LNCAP (cell line): Measurements from ENCODE around the gene ZNF664.

ENCODE experiments used
- TF ChIP-seq, protein P1 (sequence below): fragments of 450-650 bp; IDR thresholded peaks from 2 replicates; pipeline ENCODE4 v1.5.1; 2017; ENCODE audit warnings: mild to moderate bottlenecking

Gene ZNF664

DNA sequence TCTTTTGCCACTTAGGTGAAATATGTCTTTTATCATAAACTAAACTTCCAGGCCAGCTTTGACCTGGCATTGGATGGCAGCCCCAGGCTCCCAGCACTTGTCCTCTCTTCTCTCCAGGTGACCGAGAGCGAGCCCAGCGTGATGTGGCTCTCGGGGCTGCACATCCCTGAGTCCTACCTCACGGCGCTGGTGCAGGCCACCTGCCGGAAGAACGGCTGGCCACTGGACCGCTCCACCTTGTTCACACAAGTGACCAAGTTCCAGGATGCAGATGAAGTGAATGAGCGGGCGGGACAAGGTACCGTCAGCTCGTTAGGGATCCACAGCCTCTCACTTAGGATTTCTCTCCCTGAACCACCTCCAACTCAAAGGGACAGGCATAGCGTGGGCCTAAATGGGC is 39.8 kb upstream of the ZNF664 start:
- TF ChIP-seq, protein P1, sequence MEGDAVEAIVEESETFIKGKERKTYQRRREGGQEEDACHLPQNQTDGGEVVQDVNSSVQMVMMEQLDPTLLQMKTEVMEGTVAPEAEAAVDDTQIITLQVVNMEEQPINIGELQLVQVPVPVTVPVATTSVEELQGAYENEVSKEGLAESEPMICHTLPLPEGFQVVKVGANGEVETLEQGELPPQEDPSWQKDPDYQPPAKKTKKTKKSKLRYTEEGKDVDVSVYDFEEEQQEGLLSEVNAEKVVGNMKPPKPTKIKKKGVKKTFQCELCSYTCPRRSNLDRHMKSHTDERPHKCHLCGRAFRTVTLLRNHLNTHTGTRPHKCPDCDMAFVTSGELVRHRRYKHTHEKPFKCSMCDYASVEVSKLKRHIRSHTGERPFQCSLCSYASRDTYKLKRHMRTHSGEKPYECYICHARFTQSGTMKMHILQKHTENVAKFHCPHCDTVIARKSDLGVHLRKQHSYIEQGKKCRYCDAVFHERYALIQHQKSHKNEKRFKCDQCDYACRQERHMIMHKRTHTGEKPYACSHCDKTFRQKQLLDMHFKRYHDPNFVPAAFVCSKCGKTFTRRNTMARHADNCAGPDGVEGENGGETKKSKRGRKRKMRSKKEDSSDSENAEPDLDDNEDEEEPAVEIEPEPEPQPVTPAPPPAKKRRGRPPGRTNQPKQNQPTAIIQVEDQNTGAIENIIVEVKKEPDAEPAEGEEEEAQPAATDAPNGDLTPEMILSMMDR, result no peak

DNA sequence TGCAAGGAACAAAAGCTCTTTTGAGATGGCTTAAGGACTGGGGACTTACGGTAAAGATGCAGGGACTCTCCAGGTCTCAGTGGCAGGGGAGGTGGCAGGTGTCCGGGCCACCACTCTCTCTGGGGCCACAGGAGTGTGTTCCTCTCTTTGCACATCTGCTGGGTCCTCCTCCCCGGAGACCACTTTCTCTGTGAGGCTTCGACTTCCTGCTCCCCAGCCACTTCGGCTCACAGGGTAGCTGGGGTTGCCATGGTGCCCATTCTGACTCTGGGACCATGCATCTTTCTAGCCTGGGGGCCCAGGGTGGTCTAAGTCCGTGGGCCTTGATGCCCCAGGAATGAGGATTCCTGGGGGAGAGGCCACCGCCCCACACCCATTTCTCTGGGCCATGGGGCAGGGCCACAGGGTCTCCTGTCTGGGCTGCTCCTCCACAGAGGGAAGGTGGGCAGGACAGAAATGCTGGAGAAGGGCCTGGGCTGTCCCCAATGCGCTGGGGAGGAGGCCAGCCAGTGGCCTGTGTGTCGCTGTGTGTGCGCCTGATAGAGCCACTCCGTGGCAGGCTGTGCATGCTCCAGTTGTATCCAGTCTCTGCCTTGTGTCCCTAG is 38.9 kb upstream of the ZNF664 start:
- TF ChIP-seq, protein P1, result no peak

DNA sequence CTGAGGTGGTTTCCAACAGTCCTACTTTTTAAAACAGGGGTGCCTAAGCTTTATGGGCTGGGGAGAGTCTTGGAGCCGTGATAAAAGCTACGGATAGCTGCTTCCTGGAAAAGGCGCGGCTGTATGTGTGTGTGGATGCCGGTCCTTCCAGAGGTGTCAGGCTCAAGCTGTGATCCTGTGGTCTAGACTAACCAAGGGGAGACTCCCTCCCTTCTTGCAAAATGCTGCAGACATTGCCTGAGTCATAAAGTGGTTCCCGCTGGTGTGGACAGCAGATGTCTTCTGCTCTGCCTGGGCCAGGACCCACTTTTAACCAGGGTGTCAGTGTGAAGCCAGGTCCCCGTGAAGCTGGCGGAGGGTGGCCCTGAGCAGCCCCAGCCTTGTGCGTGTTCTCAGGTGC is 38.2 kb upstream of the ZNF664 start:
- TF ChIP-seq, protein P1, result no peak

DNA sequence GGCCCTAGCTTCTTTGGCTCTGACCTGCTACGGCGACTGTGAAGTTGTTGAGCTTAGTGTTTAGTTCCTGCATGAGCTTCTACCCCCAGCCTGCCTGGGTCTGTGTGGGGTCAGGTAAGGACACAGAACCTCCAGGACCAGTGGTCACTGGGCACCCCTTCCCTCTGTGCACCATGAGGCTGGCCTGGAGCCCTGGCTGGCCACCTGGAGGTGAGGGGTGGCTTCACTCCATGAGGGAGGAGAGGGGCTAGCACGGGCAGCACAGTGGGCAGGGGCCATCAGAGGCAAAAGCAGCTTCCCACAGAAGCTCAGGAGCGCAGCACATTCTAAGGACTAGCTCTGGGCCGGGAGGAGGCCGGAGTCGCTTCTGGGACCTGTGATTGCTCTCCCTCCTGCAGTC is 37.1 kb upstream of the ZNF664 start:
- TF ChIP-seq, protein P1, result no peak

DNA sequence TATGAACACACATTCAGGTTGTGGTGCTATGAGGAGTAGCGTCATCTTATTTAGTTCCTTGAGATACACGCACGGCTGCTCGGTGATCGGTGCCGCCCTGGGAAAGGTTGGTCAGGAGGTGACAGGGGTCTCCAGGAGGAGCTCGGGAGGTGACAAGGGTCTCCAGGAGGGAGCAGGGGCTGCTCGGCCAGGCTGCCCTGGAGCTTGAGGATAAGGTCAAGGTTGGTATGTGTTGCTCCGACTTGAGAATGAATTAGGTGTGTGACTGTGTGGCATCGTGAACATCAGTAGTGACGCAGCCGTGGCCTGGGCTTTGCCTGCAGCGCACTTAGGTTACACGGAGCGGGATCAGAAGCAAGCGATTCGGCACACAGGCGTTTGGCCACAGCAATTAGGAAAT is 36.5 kb upstream of the ZNF664 start:
- TF ChIP-seq, protein P1, result no peak

DNA sequence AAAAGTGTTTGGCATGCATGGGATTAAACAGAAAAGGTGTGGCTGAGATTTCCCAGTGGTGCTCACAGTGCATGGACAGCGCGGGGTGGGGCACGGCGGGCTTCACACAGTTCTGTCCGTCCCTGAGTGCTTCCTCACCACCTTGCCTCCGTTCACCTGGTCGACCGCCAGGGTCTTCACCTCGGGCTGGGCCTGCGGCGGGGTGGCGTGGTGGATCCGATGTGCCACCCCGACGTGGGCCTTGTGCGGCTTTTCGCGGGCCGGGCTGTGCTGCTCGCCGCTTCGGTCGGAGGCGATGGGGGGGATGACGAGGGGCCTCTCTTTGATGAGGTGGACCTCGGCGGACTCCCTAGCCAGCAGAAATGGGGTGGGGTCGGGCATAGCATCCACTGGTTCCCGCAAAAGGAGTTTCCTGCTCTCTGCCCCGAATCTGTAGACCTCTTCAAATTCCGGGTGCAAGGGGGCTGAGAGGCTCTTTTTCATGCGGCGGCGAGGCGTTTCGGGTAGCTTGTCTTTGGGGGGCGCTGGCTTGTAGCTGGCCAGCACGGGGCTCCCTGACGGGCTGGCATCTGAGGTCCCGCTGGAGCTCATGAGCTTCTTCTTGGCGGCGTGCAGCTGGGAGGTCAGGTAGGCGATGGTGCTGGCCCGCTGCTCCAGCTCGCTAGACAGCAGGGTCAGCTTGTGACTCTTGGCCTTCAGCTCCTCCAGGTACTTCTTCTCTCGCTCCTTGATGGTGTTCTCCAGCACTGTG is 35.9 kb upstream of the ZNF664 start:
- TF ChIP-seq, protein P1, result no peak

DNA sequence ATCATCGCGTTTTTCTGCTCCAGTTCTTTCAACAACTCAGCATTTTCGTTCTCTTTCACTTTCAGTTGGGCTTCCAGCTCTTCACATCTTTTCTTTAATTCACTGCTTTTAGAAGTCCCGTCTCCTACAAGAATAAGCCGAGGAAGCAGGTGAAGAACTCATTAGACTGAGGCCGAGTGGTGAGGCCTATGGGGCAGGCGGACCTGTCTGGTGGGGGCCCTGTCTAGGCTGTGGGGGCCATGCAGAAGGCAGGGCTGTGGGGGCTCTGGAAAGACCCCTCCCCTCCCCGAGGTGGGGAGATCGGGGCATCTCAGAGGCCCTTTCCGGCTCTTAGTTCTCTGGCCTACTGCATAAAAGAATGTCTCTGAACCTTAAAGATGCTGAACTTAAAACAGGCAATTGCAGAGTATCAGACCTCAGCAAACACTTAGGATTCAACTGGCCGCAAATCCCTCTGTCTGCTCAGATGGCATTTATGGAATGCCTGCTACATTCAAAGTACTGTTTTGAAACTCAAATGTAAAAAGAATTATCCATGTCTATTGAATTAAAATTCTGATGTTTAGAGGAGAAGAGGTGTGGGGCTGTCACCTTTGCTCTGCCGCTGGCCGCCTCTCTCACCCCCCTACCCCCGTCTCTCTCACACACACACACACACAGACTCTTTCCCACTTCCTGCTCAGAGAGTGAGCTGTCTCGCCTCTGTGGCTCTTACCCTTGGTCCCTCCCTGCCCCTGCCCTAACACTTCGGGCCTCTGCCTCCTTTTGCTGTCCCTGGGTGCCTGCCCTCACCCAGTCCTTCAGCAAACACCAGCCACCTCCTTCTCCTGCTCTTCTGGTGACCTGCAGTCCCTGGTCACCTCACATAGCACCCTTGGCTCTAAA is 35.1 kb upstream of the ZNF664 start:
- TF ChIP-seq, protein P1, result no peak
